ENCODE results near the gene HDAC11.

GRCh38 chr3:13506239-13506638, 26.1 kb downstream of the HDAC11 start:
- TF ChIP-seq, protein P1, sequence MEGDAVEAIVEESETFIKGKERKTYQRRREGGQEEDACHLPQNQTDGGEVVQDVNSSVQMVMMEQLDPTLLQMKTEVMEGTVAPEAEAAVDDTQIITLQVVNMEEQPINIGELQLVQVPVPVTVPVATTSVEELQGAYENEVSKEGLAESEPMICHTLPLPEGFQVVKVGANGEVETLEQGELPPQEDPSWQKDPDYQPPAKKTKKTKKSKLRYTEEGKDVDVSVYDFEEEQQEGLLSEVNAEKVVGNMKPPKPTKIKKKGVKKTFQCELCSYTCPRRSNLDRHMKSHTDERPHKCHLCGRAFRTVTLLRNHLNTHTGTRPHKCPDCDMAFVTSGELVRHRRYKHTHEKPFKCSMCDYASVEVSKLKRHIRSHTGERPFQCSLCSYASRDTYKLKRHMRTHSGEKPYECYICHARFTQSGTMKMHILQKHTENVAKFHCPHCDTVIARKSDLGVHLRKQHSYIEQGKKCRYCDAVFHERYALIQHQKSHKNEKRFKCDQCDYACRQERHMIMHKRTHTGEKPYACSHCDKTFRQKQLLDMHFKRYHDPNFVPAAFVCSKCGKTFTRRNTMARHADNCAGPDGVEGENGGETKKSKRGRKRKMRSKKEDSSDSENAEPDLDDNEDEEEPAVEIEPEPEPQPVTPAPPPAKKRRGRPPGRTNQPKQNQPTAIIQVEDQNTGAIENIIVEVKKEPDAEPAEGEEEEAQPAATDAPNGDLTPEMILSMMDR (IDR thresholded peaks at IDR 0.05; ENCODE audit: low read length), result no peak
- TF ChIP-seq EZH2phosphoT487 (IDR thresholded peaks at IDR 0.05; ENCODE audit: low read length), result no peak

All from MM.1S (cell line).